GM21723 (cell line): ENCODE results near the gene SMC1B.
"Not testable (repeated sequence)": the region's sequence is repeated elsewhere in the genome, so short reads cannot be mapped to it uniquely, and the experiment has no call there.

Source experiments
- ATAC-seq: cut with Tn5 transposase; IDR thresholded peaks from one replicate; pipeline ENCODE4 v1.9.1; 2021; ENCODE audit warnings: mild to moderate bottlenecking, moderate library complexity; ENCODE audit not compliant: unreplicated experiment

The SMC1B gene

GRCh38 chr22:45413368-45414211 lies at the start of gene SMC1B, which contains the start of gene RIBC2:
SMC1B (minus strand) TSS chr22:45413599; CDS start chr22:45413567, 32 bp downstream.
RIBC2 (plus strand) TSS chr22:45413693; CDS start chr22:45413887, 194 bp downstream.
- no peak for ATAC-seq

- ATAC-seq: no peak
Measured at GRCh38 chr22:45462034-45462655, 48.7 kb upstream of the SMC1B start.

- no peak for ATAC-seq
Measured at GRCh38 chr22:45460288-45461109, 47.1 kb upstream of the SMC1B start.

- no peak for ATAC-seq
Measured at GRCh38 chr22:45459235-45459634, 45.8 kb upstream of the SMC1B start.

GRCh38 chr22:45458532-45458931 lies 45.1 kb upstream of the SMC1B start:
- no peak for ATAC-seq

- no peak for ATAC-seq
Measured at GRCh38 chr22:45456811-45457210, 43.4 kb upstream of the SMC1B start.

- no peak for ATAC-seq
Measured at GRCh38 chr22:45455621-45456020, 42.2 kb upstream of the SMC1B start.

- ATAC-seq: no peak
Measured at GRCh38 chr22:45455212-45455611, 41.8 kb upstream of the SMC1B start.

GRCh38 chr22:45454275-45454674 lies 40.9 kb upstream of the SMC1B start:
- ATAC-seq: no peak

GRCh38 chr22:45453764-45454163 lies 40.4 kb upstream of the SMC1B start:
- ATAC-seq: no peak

GRCh38 chr22:45452565-45453379 lies 39.4 kb upstream of the SMC1B start:
- ATAC-seq: no peak

GRCh38 chr22:45451972-45452371 lies 38.6 kb upstream of the SMC1B start:
- no peak for ATAC-seq

- no peak for ATAC-seq
Measured at GRCh38 chr22:45450921-45451651, 37.7 kb upstream of the SMC1B start.

- ATAC-seq: no peak
Measured at GRCh38 chr22:45450101-45450785, 36.8 kb upstream of the SMC1B start.

GRCh38 chr22:45449442-45449841 lies 36.0 kb upstream of the SMC1B start:
- not testable (repeated sequence) for ATAC-seq

- ATAC-seq: no peak
Measured at GRCh38 chr22:45448431-45448830, 35.0 kb upstream of the SMC1B start.

GRCh38 chr22:45447596-45447995 lies 34.2 kb upstream of the SMC1B start:
- not testable (repeated sequence) for ATAC-seq

- no peak for ATAC-seq
Measured at GRCh38 chr22:45446216-45446615, 32.8 kb upstream of the SMC1B start.

- ATAC-seq: no peak
Measured at GRCh38 chr22:45445031-45445710, 31.8 kb upstream of the SMC1B start.
